ENCODE data around the gene C9orf78. TPM values are rescaled to one million over a fixed set of nuclear protein-coding genes. Genes with fewer than 3 reads are reported as not detected.

Gene C9orf78
- total and polyA plus RNA-seq, 9 of the 15 experiments (the other 6 are each of a cell fraction or from before 2014, with no cell fraction given): 94.6 to 266 (median 202) TPM

- ChIA-PET POLR2A (interaction anchor here (0.6 to 5.8 kb wide), 10 partner anchors 9 to 95 kb away, joined by 3 to 49 read pairs (median 4); partner anchors contain the start of gene TOR1A), CTCF (ENCODE audit: low intra/inter-chr PET ratio) (no interaction called here)
- Histone ChIP-seq H3K9ac (ENCODE audit: insufficient read depth in 1 of 2, low read depth in 2 of 2, low read length in 2 of 2) (0 out of 4 replicates have a peak overlapping the region, but pooled peaks of 1 of the 2 experiments have one; percentile 10), H3K36me3 (ENCODE audit: control insufficient read depth, insufficient read depth, low read length) (peaks cover 80% of the 10 kb centered on the region), H3K4me1 (replicated peaks in 1 of 2; ENCODE audit: control insufficient read depth in 2 of 2, insufficient read depth in 2 of 2, low read length in 2 of 2) (peaks cover 4 to 11% of the 10 kb centered on the region in 2 experiments; a peak in 3 of 5 replicates), H3K9me3 (replicated peaks; ENCODE audit: control insufficient read depth, insufficient read depth, low read depth, low read length) (no peaks in the 10 kb centered on the region), H3K4me3 (no peak overlapping the region), H3K4me2 (ENCODE audit: insufficient read depth, low read length) (no peak overlapping the region), H4K20me1 (replicated peaks; ENCODE audit: control insufficient read depth, insufficient read depth, low read length) (peaks cover 8% of the 10 kb centered on the region), H3K79me2 (ENCODE audit: control insufficient read depth, insufficient read depth, low read length) (peaks cover 1% of the 10 kb centered on the region; the same call in 1 of the 3 replicates), H3K9me1 (ENCODE audit: control insufficient read depth, insufficient read depth, low read length) (peaks cover 6% of the 10 kb centered on the region), H3K27me3 (ENCODE audit: control insufficient read depth in 2 of 2, insufficient read depth in 2 of 2, low read length in 2 of 2) (no peaks in the 10 kb centered on the region), H3K27ac (ENCODE audit: extremely low read depth, low read depth, low read length) (no peak overlapping the region), H2AFZ (ENCODE audit: low read depth, low read length) (no peak overlapping the region)
- BruUV-seq (replicated peaks): no TSS peak
- intact Hi-C loops (cut with micrococcal nuclease) (no loop called here), in situ Hi-C loops (cut with MboI) (no loop called here)
- WGBS (ENCODE audit: insufficient coverage, low coverage, missing lambda C conversion rate): 85% methylated on average over 11 of the region's 11 CpGs
- FAIRE-seq (no peak), DNase-seq (ENCODE audit: extremely low read depth in 1 of 4, low spot score in 3 of 4) (no peak), ATAC-seq (no peak)
- TF ChIP-seq TCF3 (CRISPR knock-in tag; IDR thresholded peaks at IDR 0.05): no peak
- no peak for TF ChIP-seq EP400 (IDR thresholded peaks at IDR 0.05)
- no peak for TF ChIP-seq PHTF2 (CRISPR knock-in tag; IDR thresholded peaks at IDR 0.05)
Measured at GRCh38 chr9:129809346-129809745, 25.7 kb downstream of the C9orf78 start.

DNA sequence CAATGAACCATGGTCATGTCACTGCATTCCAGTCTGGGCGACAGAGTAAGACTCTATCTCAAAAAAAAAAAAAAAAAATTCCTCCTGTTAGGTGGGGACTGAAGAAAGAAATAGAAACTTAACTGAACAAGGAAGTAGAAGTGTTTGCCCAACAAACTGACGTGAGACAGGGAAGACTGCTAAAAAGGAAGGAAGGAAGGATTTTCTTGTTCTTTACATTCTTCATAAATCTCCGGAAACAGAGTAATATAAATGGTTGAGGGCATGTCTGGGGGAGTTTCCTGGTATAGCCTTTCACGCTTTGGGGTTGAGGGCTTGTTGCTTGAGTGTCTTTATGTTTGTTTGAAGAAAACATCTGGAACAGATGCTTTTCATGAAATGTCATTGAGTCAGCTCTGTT is 29.0 kb downstream of the C9orf78 start:
- FAIRE-seq (no peak), ATAC-seq (no peak), DNase-seq (ENCODE audit: extremely low read depth in 1 of 4, low spot score in 3 of 4) (no peak)
- Histone ChIP-seq H3K9me1 (ENCODE audit: control insufficient read depth, insufficient read depth, low read length) (peaks cover 6% of the 10 kb centered on the region), H2AFZ (ENCODE audit: low read depth, low read length) (no peak overlapping the region), H3K27me3 (ENCODE audit: control insufficient read depth in 2 of 2, insufficient read depth in 2 of 2, low read length in 2 of 2) (no peaks in the 10 kb centered on the region), H3K9ac (ENCODE audit: insufficient read depth in 1 of 2, low read depth in 2 of 2, low read length in 2 of 2) (no peak overlapping the region), H3K9me3 (replicated peaks; ENCODE audit: control insufficient read depth, insufficient read depth, low read depth, low read length) (no peaks in the 10 kb centered on the region), H3K4me2 (ENCODE audit: insufficient read depth, low read length) (no peak overlapping the region), H3K36me3 (ENCODE audit: control insufficient read depth, insufficient read depth, low read length) (peaks cover 56% of the 10 kb centered on the region; the same call in 2 of the 3 replicates), H3K27ac (ENCODE audit: extremely low read depth, low read depth, low read length) (no peak overlapping the region), H3K4me1 (replicated peaks in 1 of 2; ENCODE audit: control insufficient read depth in 2 of 2, insufficient read depth in 2 of 2, low read length in 2 of 2) (peaks cover 7 to 30% of the 10 kb centered on the region in 2 experiments; a peak in 4 of 5 replicates), H3K79me2 (ENCODE audit: control insufficient read depth, insufficient read depth, low read length) (peaks cover 11% of the 10 kb centered on the region), H4K20me1 (replicated peaks; ENCODE audit: control insufficient read depth, insufficient read depth, low read length) (peaks cover 7% of the 10 kb centered on the region; the same call in 1 of the 2 replicates), H3K4me3 (no peak overlapping the region)
- in situ Hi-C loops (cut with MboI) (no loop called here), intact Hi-C loops (cut with micrococcal nuclease) (no loop called here)
- 91% methylated on average over 4 of the region's 4 CpGs for WGBS (ENCODE audit: insufficient coverage, low coverage, missing lambda C conversion rate)
- BruUV-seq (replicated peaks): no TSS peak
- CTCF ChIA-PET (ENCODE audit: low intra/inter-chr PET ratio): no interaction called here
- POLR2A ChIA-PET: interaction anchor here (0.6 to 1.0 kb wide), 2 partner anchors 79 to 594 kb away, joined by 3 to 4 read pairs; no protein-coding TSS in a partner anchor
- TF ChIP-seq HOMEZ (CRISPR knock-in tag; IDR thresholded peaks at IDR 0.05) (no peak), KDM1A (IDR thresholded peaks at IDR 0.05) (no peak), CSDE1 (IDR thresholded peaks at IDR 0.05) (no peak), E2F5 (CRISPR knock-in tag; IDR thresholded peaks at IDR 0.05) (no peak), E2F8 (IDR thresholded peaks at IDR 0.05; ENCODE audit: low read depth, partially characterized antibody) (no peak), PREB (CRISPR knock-in tag; IDR thresholded peaks at IDR 0.05) (no peak)
